ENCODE measurements around the gene GALNTL6.

Gene GALNTL6

GRCh38 chr4:172599554-172599953 lies 786.4 kb downstream of the GALNTL6 start:
- Mint-ChIP-seq H3K4me3 (no peak overlapping the region), H3K9me3 (no peaks in the 10 kb centered on the region), H3K27ac (no peak overlapping the region), H3K4me1 (no peaks in the 10 kb centered on the region), H3K27me3 (no peaks in the 10 kb centered on the region), H3K36me3 (no peaks in the 10 kb centered on the region)

- H3K4me3 Mint-ChIP-seq = no peak overlapping the region
- H3K9me3 Mint-ChIP-seq = no peaks in the 10 kb centered on the region
- no peak overlapping the region for H3K27ac Mint-ChIP-seq
- no peaks in the 10 kb centered on the region for H3K36me3 Mint-ChIP-seq
- no peaks in the 10 kb centered on the region for H3K4me1 Mint-ChIP-seq
- H3K27me3 Mint-ChIP-seq = no peaks in the 10 kb centered on the region
These were observed 788.0 kb downstream of the GALNTL6 start for GRCh38 chr4:172601195-172601594.

- H3K4me1 Mint-ChIP-seq = no peaks in the 10 kb centered on the region
- no peaks in the 10 kb centered on the region for H3K27me3 Mint-ChIP-seq
- no peak overlapping the region for H3K27ac Mint-ChIP-seq
- peaks cover 16% of the 10 kb centered on the region for H3K9me3 Mint-ChIP-seq
- no peak overlapping the region for H3K4me3 Mint-ChIP-seq
- no peaks in the 10 kb centered on the region for H3K36me3 Mint-ChIP-seq
These were observed 806.0 kb downstream of the GALNTL6 start for GRCh38 chr4:172619218-172619617.

GRCh38 chr4:172619798-172620197 lies 806.6 kb downstream of the GALNTL6 start:
- H3K4me1 Mint-ChIP-seq = no peaks in the 10 kb centered on the region
- H3K4me3 Mint-ChIP-seq = no peak overlapping the region
- H3K27me3 Mint-ChIP-seq = no peaks in the 10 kb centered on the region
- no peaks in the 10 kb centered on the region for H3K36me3 Mint-ChIP-seq
- peaks cover 16% of the 10 kb centered on the region for H3K9me3 Mint-ChIP-seq
- no peak overlapping the region for H3K27ac Mint-ChIP-seq

GRCh38 chr4:172628263-172628662 lies 815.1 kb downstream of the GALNTL6 start:
- Mint-ChIP-seq H3K9me3 (peaks cover 12% of the 10 kb centered on the region), H3K4me1 (no peaks in the 10 kb centered on the region), H3K36me3 (no peaks in the 10 kb centered on the region), H3K27me3 (no peaks in the 10 kb centered on the region), H3K27ac (no peak overlapping the region), H3K4me3 (no peak overlapping the region)

DNA sequence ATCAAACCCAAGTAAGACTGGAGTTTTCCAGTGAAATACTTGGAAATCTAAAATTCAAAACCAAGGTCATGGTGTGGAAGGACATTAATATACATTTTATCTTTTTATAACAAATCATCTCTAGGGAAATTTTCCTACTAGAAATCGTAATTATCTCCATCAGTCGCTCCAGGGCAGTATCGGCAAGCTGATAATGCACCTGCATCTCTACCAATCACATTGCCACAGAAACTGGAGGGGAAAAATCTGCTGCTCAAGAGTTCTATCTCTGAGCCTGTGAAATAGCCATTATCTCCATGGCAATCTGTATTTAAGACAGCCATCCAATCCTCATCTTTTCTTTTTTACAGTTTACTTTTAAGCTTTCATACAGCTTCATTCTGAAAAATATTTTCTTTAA lies 817.1 kb downstream of the GALNTL6 start:
- H3K4me1 Mint-ChIP-seq = no peaks in the 10 kb centered on the region
- no peak overlapping the region for H3K4me3 Mint-ChIP-seq
- no peaks in the 10 kb centered on the region for H3K36me3 Mint-ChIP-seq
- H3K9me3 Mint-ChIP-seq = peaks cover 11% of the 10 kb centered on the region
- no peak overlapping the region for H3K27ac Mint-ChIP-seq
- no peaks in the 10 kb centered on the region for H3K27me3 Mint-ChIP-seq

DNA sequence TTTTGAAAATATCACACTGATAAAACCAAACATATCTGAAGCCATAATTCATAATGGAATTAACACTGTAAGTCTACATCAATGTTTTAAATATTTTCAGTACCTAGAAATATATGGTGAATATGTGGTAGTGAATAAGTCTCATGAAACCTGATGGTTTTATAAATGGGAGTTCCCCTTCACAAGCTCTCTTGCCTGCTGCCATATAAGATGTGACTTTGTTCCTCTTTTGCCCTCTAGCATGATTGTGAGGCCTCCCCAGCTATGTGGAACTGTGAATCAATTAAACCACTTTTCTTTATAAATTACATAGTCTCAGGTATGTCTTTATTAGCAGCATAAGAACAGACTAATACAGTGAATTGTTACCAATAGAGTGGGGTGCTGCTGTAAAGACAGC lies 818.6 kb downstream of the GALNTL6 start:
- no peaks in the 10 kb centered on the region for H3K4me1 Mint-ChIP-seq
- no peak overlapping the region for H3K27ac Mint-ChIP-seq
- no peaks in the 10 kb centered on the region for H3K9me3 Mint-ChIP-seq
- H3K27me3 Mint-ChIP-seq = no peaks in the 10 kb centered on the region
- H3K36me3 Mint-ChIP-seq = no peaks in the 10 kb centered on the region
- no peak overlapping the region for H3K4me3 Mint-ChIP-seq

- Mint-ChIP-seq H3K36me3 (no peaks in the 10 kb centered on the region), H3K4me1 (no peaks in the 10 kb centered on the region), H3K4me3 (no peak overlapping the region), H3K27ac (no peak overlapping the region), H3K27me3 (no peaks in the 10 kb centered on the region), H3K9me3 (no peaks in the 10 kb centered on the region)
These were observed 835.3 kb downstream of the GALNTL6 start for GRCh38 chr4:172648471-172648870.

- no peaks in the 10 kb centered on the region for H3K36me3 Mint-ChIP-seq
- no peaks in the 10 kb centered on the region for H3K9me3 Mint-ChIP-seq
- H3K27ac Mint-ChIP-seq = no peak overlapping the region
- H3K4me3 Mint-ChIP-seq = no peak overlapping the region
- H3K27me3 Mint-ChIP-seq = no peaks in the 10 kb centered on the region
- H3K4me1 Mint-ChIP-seq = no peaks in the 10 kb centered on the region
These were observed 835.9 kb downstream of the GALNTL6 start for GRCh38 chr4:172649143-172649542.

DNA sequence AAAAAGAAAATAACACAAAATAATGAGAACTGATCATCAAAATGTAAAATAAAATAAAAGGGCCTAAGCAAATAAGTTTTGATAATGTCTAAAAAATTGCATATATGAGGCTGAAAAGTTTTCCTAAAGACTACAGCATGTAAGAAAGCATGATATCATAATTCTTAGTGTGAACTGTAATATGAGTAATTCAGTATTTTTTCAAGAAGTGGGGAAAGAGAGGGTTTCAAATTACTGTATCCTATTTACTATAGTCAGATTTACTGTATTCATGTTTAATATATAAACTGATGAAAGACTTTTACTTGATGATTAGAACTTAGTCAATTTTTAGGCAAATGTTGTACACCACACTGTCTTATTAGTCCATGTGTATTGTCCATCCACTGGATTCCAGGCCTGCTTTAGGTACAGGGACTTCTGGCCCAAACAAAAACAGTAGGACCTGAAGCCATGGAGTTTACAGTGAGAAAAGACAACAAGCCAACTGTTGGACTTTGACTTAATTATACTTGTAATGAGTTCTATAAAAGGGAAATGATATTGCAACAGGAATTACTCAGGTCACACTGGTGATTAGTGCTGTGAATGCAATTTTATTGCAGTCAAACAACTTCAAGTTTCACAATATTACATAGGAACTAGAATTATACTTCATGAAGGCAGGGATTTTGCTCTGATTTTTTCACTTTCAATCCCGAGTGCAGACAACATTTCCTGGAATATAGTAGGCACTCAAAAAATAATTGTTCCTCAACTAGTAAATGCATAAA lies 837.7 kb downstream of the GALNTL6 start:
- Mint-ChIP-seq H3K36me3 (no peaks in the 10 kb centered on the region), H3K27me3 (no peaks in the 10 kb centered on the region), H3K9me3 (no peaks in the 10 kb centered on the region), H3K27ac (no peak overlapping the region), H3K4me1 (no peaks in the 10 kb centered on the region), H3K4me3 (no peak overlapping the region)

DNA sequence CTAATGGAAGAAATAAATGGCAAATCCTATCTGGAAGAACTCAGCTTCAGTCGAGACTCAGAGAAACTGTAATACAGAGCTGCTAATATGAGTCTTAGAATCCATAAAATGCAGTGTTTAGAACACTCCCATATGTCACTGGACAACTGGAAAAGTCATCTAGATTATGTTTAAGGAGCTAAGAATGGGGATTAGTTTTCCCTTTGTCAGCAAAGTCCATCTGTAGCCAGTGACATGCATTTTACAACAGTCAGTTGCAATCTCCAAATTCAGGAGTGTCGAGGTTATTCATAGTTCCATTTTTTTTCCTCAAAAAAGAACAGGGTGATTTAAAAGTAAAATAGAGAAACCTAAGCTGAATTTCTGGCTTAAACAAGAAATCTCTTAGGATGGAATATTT lies 838.8 kb downstream of the GALNTL6 start:
- no peaks in the 10 kb centered on the region for H3K36me3 Mint-ChIP-seq
- H3K4me1 Mint-ChIP-seq = no peaks in the 10 kb centered on the region
- no peak overlapping the region for H3K4me3 Mint-ChIP-seq
- no peaks in the 10 kb centered on the region for H3K9me3 Mint-ChIP-seq
- H3K27me3 Mint-ChIP-seq = no peaks in the 10 kb centered on the region
- no peak overlapping the region for H3K27ac Mint-ChIP-seq

GRCh38 chr4:172652369-172652768 lies 839.2 kb downstream of the GALNTL6 start:
- no peaks in the 10 kb centered on the region for H3K27me3 Mint-ChIP-seq
- H3K9me3 Mint-ChIP-seq = no peaks in the 10 kb centered on the region
- no peaks in the 10 kb centered on the region for H3K4me1 Mint-ChIP-seq
- H3K27ac Mint-ChIP-seq = no peak overlapping the region
- no peaks in the 10 kb centered on the region for H3K36me3 Mint-ChIP-seq
- H3K4me3 Mint-ChIP-seq = no peak overlapping the region

DNA sequence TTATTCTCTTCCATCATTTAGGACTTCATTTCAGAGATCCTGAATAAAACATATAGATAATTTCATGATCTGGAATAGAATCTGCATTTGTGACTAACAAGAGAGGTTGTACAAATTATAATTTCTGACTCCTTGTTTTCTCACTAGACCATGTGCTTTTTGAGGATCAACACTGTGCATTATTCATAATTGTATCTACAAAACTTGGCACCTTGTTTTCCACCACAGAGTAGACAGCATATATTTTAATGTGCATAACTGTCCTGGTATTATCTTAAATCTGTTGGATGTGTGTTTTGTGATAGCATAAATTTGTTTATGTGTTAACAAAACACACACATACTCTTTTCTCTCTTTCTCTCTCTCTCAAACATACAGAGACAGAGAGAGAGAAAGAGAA lies 840.5 kb downstream of the GALNTL6 start:
- Mint-ChIP-seq H3K4me1 (no peaks in the 10 kb centered on the region), H3K9me3 (no peaks in the 10 kb centered on the region), H3K27ac (no peak overlapping the region), H3K4me3 (no peak overlapping the region), H3K27me3 (no peaks in the 10 kb centered on the region), H3K36me3 (no peaks in the 10 kb centered on the region)

GRCh38 chr4:172654457-172654856 lies 841.3 kb downstream of the GALNTL6 start:
- H3K27ac Mint-ChIP-seq = no peak overlapping the region
- no peaks in the 10 kb centered on the region for H3K4me1 Mint-ChIP-seq
- no peaks in the 10 kb centered on the region for H3K27me3 Mint-ChIP-seq
- no peaks in the 10 kb centered on the region for H3K9me3 Mint-ChIP-seq
- no peak overlapping the region for H3K4me3 Mint-ChIP-seq
- H3K36me3 Mint-ChIP-seq = no peaks in the 10 kb centered on the region

- no peaks in the 10 kb centered on the region for H3K9me3 Mint-ChIP-seq
- H3K36me3 Mint-ChIP-seq = no peaks in the 10 kb centered on the region
- no peak overlapping the region for H3K4me3 Mint-ChIP-seq
- no peak overlapping the region for H3K27ac Mint-ChIP-seq
- no peaks in the 10 kb centered on the region for H3K27me3 Mint-ChIP-seq
- H3K4me1 Mint-ChIP-seq = no peaks in the 10 kb centered on the region
These were observed 842.9 kb downstream of the GALNTL6 start for GRCh38 chr4:172656055-172656454.

- H3K4me1 Mint-ChIP-seq = no peaks in the 10 kb centered on the region
- no peaks in the 10 kb centered on the region for H3K9me3 Mint-ChIP-seq
- H3K4me3 Mint-ChIP-seq = no peak overlapping the region
- no peak overlapping the region for H3K27ac Mint-ChIP-seq
- no peaks in the 10 kb centered on the region for H3K36me3 Mint-ChIP-seq
- H3K27me3 Mint-ChIP-seq = no peaks in the 10 kb centered on the region
These were observed 843.9 kb downstream of the GALNTL6 start for GRCh38 chr4:172657081-172657480.

DNA sequence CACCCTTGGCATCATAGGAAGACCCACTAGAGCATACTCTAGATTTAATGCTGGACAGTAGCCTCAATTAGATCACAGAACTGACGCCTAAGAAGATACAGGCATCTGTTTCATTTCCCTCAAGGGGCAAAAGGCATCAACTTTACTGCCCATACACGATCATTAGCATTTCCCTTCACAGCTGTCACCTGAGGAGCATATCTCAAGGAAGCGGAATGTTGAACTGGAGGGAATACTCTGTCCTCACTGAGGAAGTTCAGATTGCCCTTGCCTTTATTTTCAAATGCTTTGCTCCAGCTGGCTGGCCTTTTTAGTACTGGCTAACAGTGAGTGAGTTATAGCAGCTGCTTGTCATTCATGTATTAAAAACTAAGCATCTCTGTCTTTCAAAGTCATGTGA lies 847.0 kb downstream of the GALNTL6 start:
- Mint-ChIP-seq H3K27me3 (no peaks in the 10 kb centered on the region), H3K36me3 (no peaks in the 10 kb centered on the region)

More for the DNA sequence above, 847.0 kb downstream of the GALNTL6 start:
- Mint-ChIP-seq H3K27ac (no peak overlapping the region), H3K4me1 (no peaks in the 10 kb centered on the region), H3K4me3 (no peak overlapping the region), H3K9me3 (no peaks in the 10 kb centered on the region)

All from activated naive CD4-positive, alpha-beta T cell treated with anti-CD3 and anti-CD28 coated beads, Interleukin-2, amount 50 U/mL, for 24 hours (primary cell).